GM06990 (cell line): ENCODE results near the gene AXIN1.

Experiments
- DNase-seq: peaks from one replicate; pipeline ENCODE4 v3.0.0-alpha.2; 2011; ENCODE audit not compliant: insufficient read length; ENCODE audit errors: extremely low read depth
- H3K27me3 ChIP-seq: replicated peaks from 2 replicates; pipeline ENCODE4 v1.6.0; 2011; ENCODE audit warnings: low read length; ENCODE audit not compliant: control insufficient read depth, insufficient read depth
- H3K36me3 ChIP-seq: 2 replicates; pipeline ENCODE4 v1.5.1; 2011; ENCODE audit warnings: low read length; ENCODE audit not compliant: control insufficient read depth, insufficient read depth
- H3K4me3 ChIP-seq: replicated peaks from 2 replicates; pipeline ENCODE4 v1.5.1; 2011; ENCODE audit warnings: low read depth, mild to moderate bottlenecking, control low read depth, low read length
- TF ChIP-seq, protein P1 (sequence below): IDR thresholded peaks from 2 replicates; pipeline ENCODE4 v1.5.1; 2011; ENCODE audit warnings: low read length, control low read depth, mild to moderate bottlenecking, inconsistent platforms; ENCODE audit not compliant: insufficient read depth, poor library complexity, severe bottlenecking

Gene AXIN1

GRCh38 chr16:324201-324450 is 28.4 kb downstream of the AXIN1 start:
- H3K27me3 ChIP-seq = no peaks in the 10 kb centered on the region
- no peak for DNase-seq
- H3K4me3 ChIP-seq = no peak overlapping the region
- peaks cover 2% of the 10 kb centered on the region; the same call in 1 of the 2 replicates for H3K36me3 ChIP-seq
- TF ChIP-seq, protein P1, sequence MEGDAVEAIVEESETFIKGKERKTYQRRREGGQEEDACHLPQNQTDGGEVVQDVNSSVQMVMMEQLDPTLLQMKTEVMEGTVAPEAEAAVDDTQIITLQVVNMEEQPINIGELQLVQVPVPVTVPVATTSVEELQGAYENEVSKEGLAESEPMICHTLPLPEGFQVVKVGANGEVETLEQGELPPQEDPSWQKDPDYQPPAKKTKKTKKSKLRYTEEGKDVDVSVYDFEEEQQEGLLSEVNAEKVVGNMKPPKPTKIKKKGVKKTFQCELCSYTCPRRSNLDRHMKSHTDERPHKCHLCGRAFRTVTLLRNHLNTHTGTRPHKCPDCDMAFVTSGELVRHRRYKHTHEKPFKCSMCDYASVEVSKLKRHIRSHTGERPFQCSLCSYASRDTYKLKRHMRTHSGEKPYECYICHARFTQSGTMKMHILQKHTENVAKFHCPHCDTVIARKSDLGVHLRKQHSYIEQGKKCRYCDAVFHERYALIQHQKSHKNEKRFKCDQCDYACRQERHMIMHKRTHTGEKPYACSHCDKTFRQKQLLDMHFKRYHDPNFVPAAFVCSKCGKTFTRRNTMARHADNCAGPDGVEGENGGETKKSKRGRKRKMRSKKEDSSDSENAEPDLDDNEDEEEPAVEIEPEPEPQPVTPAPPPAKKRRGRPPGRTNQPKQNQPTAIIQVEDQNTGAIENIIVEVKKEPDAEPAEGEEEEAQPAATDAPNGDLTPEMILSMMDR = no peak

- DNase-seq = no peak
- TF ChIP-seq, protein P1 = no peak
- peaks cover 5% of the 10 kb centered on the region for H3K36me3 ChIP-seq
Measured at GRCh38 chr16:322476-323143, 29.9 kb downstream of the AXIN1 start.

DNA sequence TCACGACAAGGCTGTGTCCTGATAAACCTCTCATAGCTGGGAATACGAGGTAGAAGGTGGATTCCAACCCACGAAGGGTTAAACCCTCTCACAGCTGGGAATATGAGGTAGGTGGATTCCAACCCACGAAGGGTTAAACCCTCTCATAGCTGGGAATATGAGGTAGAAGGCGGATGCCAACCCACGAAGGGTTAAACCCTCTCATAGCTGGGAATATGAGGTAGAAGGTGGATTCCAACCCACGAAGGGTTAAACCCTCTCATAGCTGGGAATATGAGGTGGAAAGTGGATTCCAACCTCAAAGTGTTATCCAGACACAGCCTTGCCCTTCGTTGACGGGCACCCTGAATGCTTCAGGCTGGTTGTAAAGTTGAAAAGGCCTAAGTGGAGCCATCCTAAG is 31.0 kb downstream of the AXIN1 start:
- no peaks in the 10 kb centered on the region for H3K27me3 ChIP-seq
- TF ChIP-seq, protein P1 = no peak
- no peak for DNase-seq
- H3K36me3 ChIP-seq = peaks cover 7% of the 10 kb centered on the region
- no peak overlapping the region for H3K4me3 ChIP-seq

More at GRCh38 chr16:322476-323143, 29.9 kb downstream of the AXIN1 start:
- H3K27me3 ChIP-seq = no peaks in the 10 kb centered on the region
- no peak overlapping the region for H3K4me3 ChIP-seq

GRCh38 chr16:320206-320605 is 32.3 kb downstream of the AXIN1 start:
- DNase-seq = no peak
- TF ChIP-seq, protein P1 = no peak
- Histone ChIP-seq H3K27me3 (no peaks in the 10 kb centered on the region), H3K36me3 (peaks cover 7% of the 10 kb centered on the region), H3K4me3 (no peak overlapping the region)

DNA sequence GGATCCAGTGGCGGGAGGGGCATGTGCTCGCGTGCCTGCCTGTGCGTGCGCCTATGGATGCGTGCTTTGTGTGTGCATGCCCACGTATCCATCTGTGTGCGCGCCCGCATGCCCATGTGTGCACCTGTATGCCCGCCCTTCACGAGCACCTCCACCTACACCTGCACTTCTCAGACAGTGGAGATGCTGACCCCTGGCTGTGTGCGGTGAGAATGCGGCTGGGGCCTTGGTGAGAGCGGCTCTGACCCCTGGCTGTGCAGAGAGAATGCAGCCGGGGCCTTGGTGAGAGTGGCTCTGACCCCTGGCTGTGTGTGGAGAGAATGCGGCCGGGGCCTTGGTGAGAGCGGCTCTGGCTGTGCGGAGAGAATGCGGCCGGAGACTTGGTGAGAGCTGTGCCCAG is 33.9 kb downstream of the AXIN1 start:
- no peak for DNase-seq
- Histone ChIP-seq H3K27me3 (no peaks in the 10 kb centered on the region), H3K36me3 (peaks cover 12% of the 10 kb centered on the region), H3K4me3 (no peak overlapping the region)
- TF ChIP-seq, protein P1 = peak; percentile 30

- TF ChIP-seq, protein P1 = no peak
- Histone ChIP-seq H3K27me3 (no peaks in the 10 kb centered on the region), H3K36me3 (peaks cover 12% of the 10 kb centered on the region), H3K4me3 (no peak overlapping the region)
- DNase-seq = no peak
Measured at GRCh38 chr16:317583-317982, 34.9 kb downstream of the AXIN1 start.
